Hepatocyte (in vitro differentiated cells): ENCODE results near the gene CDC14B. TPM values are rescaled to one million over a fixed set of nuclear protein-coding genes. Genes with fewer than 3 reads are reported as not detected.
"Not testable (repeated sequence)": the region's sequence is repeated elsewhere in the genome, so short reads cannot be mapped to it uniquely, and the experiment has no call there.

Source experiments
- DNase-seq: peaks from one replicate; pipeline ENCODE4 v3.0.0-alpha.2; 2016; ENCODE audit warnings: low spot score
- H2AFZ ChIP-seq: fragments of 200-600 bp; sonication (generic); 2 replicates; pipeline ENCODE4 v1.6.0; 2016; ENCODE audit warnings: antibody characterized with exemption, mild to moderate bottlenecking
- H3K27ac ChIP-seq: fragments of 200-600 bp; sonication (generic); 2 replicates; pipeline ENCODE4 v1.5.1; 2016; ENCODE audit warnings: mild to moderate bottlenecking
- H3K27me3 ChIP-seq: fragments of 200-600 bp; sonication (generic); 2 replicates; pipeline ENCODE4 v1.6.1; 2016
- H3K36me3 ChIP-seq: fragments of 200-600 bp; sonication (generic); replicated peaks from 2 replicates; pipeline ENCODE4 v1.5.1; 2016; ENCODE audit warnings: low read depth; ENCODE audit not compliant: insufficient read depth
- H3K4me1 ChIP-seq: fragments of 200-600 bp; sonication (generic); 2 replicates; pipeline ENCODE4 v1.5.1; 2016; ENCODE audit warnings: mild to moderate bottlenecking, moderate library complexity; ENCODE audit not compliant: insufficient read depth
- H3K4me2 ChIP-seq: fragments of 200-600 bp; sonication (generic); 2 replicates; pipeline ENCODE4 v1.6.0; 2016
- H3K4me3 ChIP-seq: fragments of 200-600 bp; sonication (generic); 2 replicates; pipeline ENCODE4 v1.5.1; 2016; ENCODE audit warnings: mild to moderate bottlenecking
- H3K79me2 ChIP-seq: fragments of 200-600 bp; sonication (generic); 2 replicates; pipeline ENCODE4 v1.6.0; 2017; ENCODE audit warnings: mild to moderate bottlenecking
- H3K9me2 ChIP-seq: fragments of 200-600 bp; sonication (generic); replicated peaks from 2 replicates; pipeline ENCODE4 v1.6.0; 2017; ENCODE audit warnings: mild to moderate bottlenecking; ENCODE audit not compliant: insufficient read depth
- H3K9me3 ChIP-seq: fragments of 200-600 bp; sonication (generic); 2 replicates; pipeline ENCODE4 v1.5.1; 2016; ENCODE audit warnings: low read depth, mild to moderate bottlenecking
- H4K20me1 ChIP-seq: fragments of 200-600 bp; sonication (generic); 2 replicates; pipeline ENCODE4 v1.6.0; 2016; ENCODE audit warnings: mild to moderate bottlenecking; ENCODE audit not compliant: insufficient read depth, poor library complexity, severe bottlenecking
- CTCF ChIP-seq: fragments of 200-600 bp; sonication (generic); IDR thresholded peaks from 2 replicates; pipeline ENCODE4 v1.5.1; 2016; ENCODE audit warnings: antibody characterized with exemption, mild to moderate bottlenecking; ENCODE audit not compliant: poor library complexity
- EZH2 ChIP-seq: fragments of 200-600 bp; sonication (generic); IDR thresholded peaks from 2 replicates; pipeline ENCODE4 v1.6.1; 2016; ENCODE audit warnings: antibody characterized with exemption, mild to moderate bottlenecking, borderline replicate concordance
- EZH2phosphoT487 ChIP-seq: fragments of 200-600 bp; sonication (generic); IDR thresholded peaks from one replicate; pipeline ENCODE4 v1.6.1; 2018; ENCODE audit warnings: antibody characterized with exemption, mild to moderate bottlenecking, low read depth, moderate library complexity; ENCODE audit not compliant: unreplicated experiment, severe bottlenecking
- WGBS: methylation state at CpG from one replicate; pipeline ENCODE4 v1.1.6; 2016; ENCODE audit warnings: low lambda C conversion rate; ENCODE audit errors: missing lambda C conversion rate; 5-methylcytosine and 5-hydroxymethylcytosine counted together
- polyA plus RNA-seq: library from polyadenylated mRNA; unstranded; fragments of >200 nt; fragmentation: Nextera tagmentation; extraction: Ambion mirVana; gene quantifications from 2 replicates; pipeline ENCODE4 v1.2.1, GENCODE V29; 2016
- total RNA-seq: library from RNA; depleted of rRNA; stranded (reverse); fragments of >200 nt; gene quantifications from 2 replicates; pipeline ENCODE4 v1.2.3, GENCODE V29; 2014

The CDC14B gene
- total and polyA plus RNA-seq, 2 experiments from 2014 or later: 15.1 to 33.4 TPM

GRCh38 chr9:96666653-96667362 lies 47.2 kb upstream of the CDC14B start:
- not testable (repeated sequence) for H3K4me3 ChIP-seq, H3K79me2 ChIP-seq, H2AFZ ChIP-seq, H3K4me2 ChIP-seq, H3K27ac ChIP-seq, H3K9me3 ChIP-seq, H3K9me2 ChIP-seq, H4K20me1 ChIP-seq, H3K27me3 ChIP-seq, H3K4me1 ChIP-seq, H3K36me3 ChIP-seq
- DNase-seq: peak; percentile 67
- 79% methylated on average over 15 of the region's 15 CpGs for WGBS
- TF ChIP-seq CTCF: peak; percentile 85

- TF ChIP-seq CTCF (no peak), EZH2phosphoT487 (no peak), EZH2 (no peak)
- no peak for DNase-seq
- no peak overlapping the region for H3K4me3 ChIP-seq
- H3K4me1 ChIP-seq: no peaks in the 10 kb centered on the region
- no peaks in the 10 kb centered on the region for H3K9me3 ChIP-seq
- 86% methylated on average over 6 of the region's 6 CpGs for WGBS
- no peaks in the 10 kb centered on the region for H3K27me3 ChIP-seq
- H3K9me2 ChIP-seq: no peaks in the 10 kb centered on the region
- no peaks in the 10 kb centered on the region for H3K79me2 ChIP-seq
- H4K20me1 ChIP-seq: no peaks in the 10 kb centered on the region
- H3K4me2 ChIP-seq: no peak overlapping the region
- no peaks in the 10 kb centered on the region for H3K36me3 ChIP-seq
- H3K27ac ChIP-seq: no peak overlapping the region
- H2AFZ ChIP-seq: no peak overlapping the region
Measured at GRCh38 chr9:96665789-96666188, 46.1 kb upstream of the CDC14B start.

GRCh38 chr9:96663506-96664120 lies 44.0 kb upstream of the CDC14B start:
- WGBS: 91% methylated on average over 20 of the region's 20 CpGs
- Histone ChIP-seq H3K4me2 (no peak overlapping the region), H3K79me2 (no peaks in the 10 kb centered on the region), H3K9me3 (no peaks in the 10 kb centered on the region), H3K4me3 (no peak overlapping the region), H3K4me1 (no peaks in the 10 kb centered on the region), H2AFZ (no peak overlapping the region), H3K27ac (no peak overlapping the region), H3K9me2 (no peaks in the 10 kb centered on the region), H3K36me3 (no peaks in the 10 kb centered on the region), H3K27me3 (no peaks in the 10 kb centered on the region), H4K20me1 (no peaks in the 10 kb centered on the region)
- peak; percentile 18 for DNase-seq
- TF ChIP-seq EZH2phosphoT487 (no peak), EZH2 (no peak), CTCF (no peak)
